ENCODE measurements around the gene IDUA. TPM values are rescaled to one million over a fixed set of nuclear protein-coding genes. Genes with fewer than 3 reads are reported as not detected.
"Not testable (repeated sequence)": the region's sequence is repeated elsewhere in the genome, so short reads cannot be mapped to it uniquely, and the experiment has no call there.

IDUA gene
- total RNA-seq, 1 donor from 2014 or later = 19.6 TPM

GRCh38 chr4:1047106-1047975 lies 60.5 kb downstream of the IDUA start:
- peak; percentile 35 for DNase-seq

GRCh38 chr4:1047976-1048772 lies 61.3 kb downstream of the IDUA start:
- DNase-seq = no peak

DNA sequence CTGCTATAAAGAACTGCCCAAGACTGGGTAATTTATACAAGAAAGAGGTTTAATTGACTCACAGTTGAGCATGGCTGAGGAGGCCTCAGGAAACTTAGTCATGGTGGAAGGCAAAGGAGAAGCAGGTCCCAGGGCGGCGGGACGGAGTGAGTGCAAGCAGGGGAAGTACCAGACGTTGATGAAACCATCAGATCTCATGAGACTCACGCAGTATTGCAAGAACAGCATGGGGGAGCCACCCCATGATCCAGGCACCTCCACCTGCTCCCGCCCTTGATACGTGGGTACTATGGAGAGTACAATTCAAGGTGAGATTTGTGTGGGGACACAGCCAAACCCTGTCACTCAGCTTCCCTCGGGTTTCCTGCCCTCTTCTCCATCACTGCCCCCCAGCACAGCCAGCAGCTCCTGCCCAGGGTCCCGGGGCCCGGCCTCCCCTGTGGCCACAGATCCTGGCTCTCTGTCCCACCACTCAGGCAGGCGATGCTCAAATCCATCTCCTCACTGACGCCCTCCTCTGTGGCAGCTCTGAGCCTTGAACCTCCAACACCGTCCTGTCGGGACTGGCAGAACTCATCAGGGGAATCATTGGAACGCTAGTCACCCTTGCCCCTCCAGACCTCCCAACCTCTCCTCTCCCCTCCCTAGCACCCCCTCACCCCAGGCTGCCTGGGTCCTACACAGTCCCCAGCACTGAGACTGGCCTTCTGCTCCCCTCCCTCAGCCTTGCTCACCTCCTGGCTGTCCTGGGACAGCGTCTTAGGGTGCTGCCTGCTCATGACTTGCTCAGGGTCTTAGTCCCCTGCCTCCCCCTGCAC lies 62.1 kb downstream of the IDUA start:
- peak; percentile 40 for DNase-seq

DNA sequence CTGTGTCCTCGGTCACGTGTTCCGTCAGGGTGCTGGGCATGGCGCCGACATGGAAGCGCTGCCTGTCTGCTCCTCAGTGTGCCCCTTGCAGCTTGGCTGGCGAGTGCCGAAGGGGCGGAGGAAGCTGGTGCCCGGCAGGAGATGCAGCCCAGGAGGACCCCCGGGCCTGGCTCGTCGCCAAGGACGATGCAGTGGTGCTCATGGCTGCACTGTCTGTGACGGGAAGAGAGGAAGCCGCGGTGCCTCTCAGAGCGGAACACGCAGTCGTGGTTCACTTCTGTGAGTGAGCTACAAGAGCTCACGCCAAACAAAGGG lies 62.7 kb downstream of the IDUA start:
- no peak for DNase-seq

DNA sequence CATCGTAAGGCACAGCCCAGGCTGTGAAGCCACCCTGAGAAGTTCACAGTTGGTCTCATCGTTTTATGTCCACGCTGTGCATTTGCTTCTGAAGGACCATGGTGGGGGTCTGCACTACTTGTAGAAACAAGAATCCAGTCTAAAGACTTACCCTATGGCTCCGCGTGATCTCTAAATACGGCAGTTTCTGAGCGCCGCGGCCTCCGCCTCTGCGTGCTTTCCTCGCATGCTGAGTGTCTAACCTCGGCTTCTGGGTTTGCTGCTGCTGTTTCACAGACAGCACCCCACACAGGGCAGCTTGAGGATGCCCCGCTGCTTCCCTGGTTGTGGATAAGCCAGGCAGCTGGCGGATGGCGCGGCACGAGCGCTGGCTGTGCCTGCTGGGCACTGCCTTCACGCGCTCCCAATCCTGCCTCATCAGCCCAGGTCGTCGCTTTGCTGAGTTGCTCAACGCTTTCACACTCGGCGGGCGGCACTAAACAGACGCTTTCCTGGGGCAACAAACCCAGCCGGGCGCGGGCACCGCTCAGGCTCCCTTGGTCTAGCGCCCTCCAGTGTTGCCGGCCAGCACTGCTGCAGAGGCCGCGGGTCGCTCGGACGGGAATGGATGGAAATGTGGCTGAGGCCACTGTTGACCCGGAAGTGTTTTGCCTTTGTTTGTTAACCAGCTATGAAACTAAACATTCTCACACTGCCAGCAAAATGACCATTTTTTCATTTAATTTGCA lies 63.8 kb downstream of the IDUA start:
- peak; percentile 68 for DNase-seq

GRCh38 chr4:1051472-1051871 lies 64.6 kb downstream of the IDUA start:
- no peak for DNase-seq

DNA sequence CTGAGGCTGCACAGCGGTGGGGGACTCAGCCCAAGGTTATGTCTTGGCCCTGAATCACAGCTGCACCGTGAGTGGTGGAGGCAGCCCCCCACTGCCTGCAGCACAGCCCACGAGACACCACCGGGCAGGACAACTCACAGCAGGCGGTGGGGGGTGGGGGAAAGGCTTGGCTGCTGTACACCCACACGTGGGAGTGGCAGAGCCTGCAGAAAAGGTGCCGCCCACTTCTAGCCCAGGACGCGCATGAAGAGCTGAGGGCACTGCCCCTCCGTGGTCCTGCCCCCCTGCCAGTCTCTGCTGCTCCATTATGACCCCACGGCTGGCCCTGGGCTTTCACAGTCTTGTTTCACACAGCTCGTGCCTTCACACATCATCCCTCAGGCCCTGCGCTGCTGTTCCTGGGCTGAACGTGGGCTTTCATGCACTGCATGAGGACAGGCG lies 65.4 kb downstream of the IDUA start:
- DNase-seq = no peak

DNA sequence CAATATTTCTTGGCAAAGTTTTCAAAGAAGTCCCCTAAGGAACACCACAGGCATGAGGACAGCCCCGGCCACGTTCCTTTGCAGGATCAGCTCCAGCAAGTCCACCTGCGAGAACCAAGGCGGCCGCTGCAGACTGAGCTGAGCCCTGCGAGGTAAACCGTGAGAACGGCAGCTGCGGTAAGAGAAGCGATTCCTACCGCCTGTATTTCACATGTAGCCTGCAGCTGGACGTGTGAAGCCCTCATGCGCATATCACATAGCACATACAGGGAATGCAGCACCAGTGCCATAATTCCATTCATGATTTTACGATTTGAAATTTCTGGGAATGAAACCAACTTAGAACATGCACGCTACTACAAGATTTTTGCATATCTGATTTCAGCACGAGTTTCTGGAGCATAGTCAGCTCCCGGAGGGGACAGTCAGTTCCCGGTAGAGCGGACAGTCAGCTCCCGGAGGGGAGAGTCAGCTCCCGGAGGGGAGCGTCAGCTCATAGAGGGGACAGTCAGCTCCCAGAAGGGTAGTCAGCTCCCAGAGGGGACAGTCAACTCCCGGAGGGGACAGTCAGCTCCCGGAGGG lies 66.3 kb downstream of the IDUA start:
- no peak for DNase-seq

DNA sequence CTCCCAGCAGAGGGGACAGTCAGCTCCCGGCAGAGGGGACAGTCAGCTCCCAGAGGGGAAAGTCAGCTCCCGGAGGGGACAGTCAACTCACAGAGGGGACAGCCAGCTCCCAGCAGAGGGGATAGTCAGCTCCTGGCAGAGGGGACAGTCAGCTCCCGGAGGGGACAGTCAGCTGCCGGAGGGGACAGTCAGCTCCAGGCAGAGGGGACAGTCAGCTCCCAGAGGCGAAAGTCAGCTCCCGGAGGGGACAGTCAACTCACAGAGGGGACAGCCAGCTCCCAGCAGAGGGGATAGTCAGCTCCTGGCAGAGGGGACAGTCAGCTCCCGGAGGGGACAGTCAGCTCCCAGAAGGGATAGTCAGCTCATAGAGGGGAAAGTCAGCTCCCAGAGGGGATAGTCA lies 67.0 kb downstream of the IDUA start:
- not testable (repeated sequence) for DNase-seq

Other genes with a start within 250 kb of the IDUA start
- 0.09 and 0.34 TPM in 2 replicates for gene CPLX1, start 160.9 kb upstream of the IDUA start, total RNA-seq
- gene GAK, start 54.7 kb upstream of the IDUA start, total RNA-seq = 76.1 and 93.5 TPM in 2 replicates
- 12.6 and 13.5 TPM in 2 replicates for gene TMEM175, start 54.6 kb upstream of the IDUA start, total RNA-seq
- 28.2 and 28.9 TPM in 2 replicates for gene DGKQ, start 13.5 kb upstream of the IDUA start, total RNA-seq
- gene SLC26A1, start 6.4 kb downstream of the IDUA start, total RNA-seq = 0.19 TPM in 1 of 2 replicates, not detected in the other
- gene FGFRL1, start 24.6 kb downstream of the IDUA start, total RNA-seq = 12.8 and 20.8 TPM in 2 replicates
- gene RNF212, start 126.5 kb downstream of the IDUA start, total RNA-seq = 0.85 and 1.1 TPM in 2 replicates
- gene SPON2, start 185.5 kb downstream of the IDUA start, total RNA-seq = 0.65 and 1.5 TPM in 2 replicates